ENCODE data around the gene DLGAP1. TPM values are rescaled to one million over a fixed set of nuclear protein-coding genes. Genes with fewer than 3 reads are reported as not detected.
"Not testable (repeated sequence)": the region's sequence is repeated elsewhere in the genome, so short reads cannot be mapped to it uniquely, and the experiment has no call there.

Gene DLGAP1
- total RNA-seq, 2 experiments from 2014 or later, result not detected

- Mint-ChIP-seq H3K9me3 (no peaks in the 10 kb centered on the region), H3K4me3 (no peak overlapping the region), H3K27ac (no peak overlapping the region), H3K4me1 (peaks cover 25% of the 10 kb centered on the region), H3K36me3 (no peaks in the 10 kb centered on the region), H3K27me3 (no peaks in the 10 kb centered on the region)
- ATAC-seq (ENCODE audit: low read depth) (no peak), DNase-seq (no peak)
- POLR2A ChIA-PET, result interaction anchor here (1.2 kb wide), 1 partner anchor 68 kb away, joined by 3 read pairs; no protein-coding TSS in a partner anchor
Measured at GRCh38 chr18:3661989-3662388, 793.1 kb downstream of the DLGAP1 start.

GRCh38 chr18:3660739-3661515 is 794.2 kb downstream of the DLGAP1 start:
- H3K4me1 Mint-ChIP-seq, result peaks cover 27% of the 10 kb centered on the region
- POLR2A ChIA-PET, result interaction anchor here (1.0 kb wide), 1 partner anchor 75 kb away, joined by 3 read pairs; no protein-coding TSS in a partner anchor
- H3K9me3 Mint-ChIP-seq, result no peaks in the 10 kb centered on the region
- H3K4me3 Mint-ChIP-seq, result peak overlapping the region; percentile 46
- ATAC-seq (ENCODE audit: low read depth) (peak; percentile 32), DNase-seq (no peak)
- H3K27me3 Mint-ChIP-seq, result no peaks in the 10 kb centered on the region
- H3K27ac Mint-ChIP-seq, result peak overlapping the region; percentile 66
- no peaks in the 10 kb centered on the region for H3K36me3 Mint-ChIP-seq

GRCh38 chr18:3658529-3658928 is 796.6 kb downstream of the DLGAP1 start:
- POLR2A ChIA-PET, result interaction anchor here (0.8 kb wide), 1 partner anchor 361 kb away, joined by 3 read pairs; no protein-coding TSS in a partner anchor
- no peak overlapping the region for H3K4me3 Mint-ChIP-seq
- ATAC-seq (ENCODE audit: low read depth) (no peak), DNase-seq (no peak)
- peaks cover 20% of the 10 kb centered on the region for H3K4me1 Mint-ChIP-seq
- H3K36me3 Mint-ChIP-seq, result no peaks in the 10 kb centered on the region
- H3K27ac Mint-ChIP-seq, result no peak overlapping the region
- no peaks in the 10 kb centered on the region for H3K27me3 Mint-ChIP-seq
- H3K9me3 Mint-ChIP-seq, result no peaks in the 10 kb centered on the region

- POLR2A ChIA-PET, result no interaction called here
- Mint-ChIP-seq H3K4me1 (peaks cover 11% of the 10 kb centered on the region), H3K27me3 (no peaks in the 10 kb centered on the region), H3K27ac (no peak overlapping the region), H3K36me3 (no peaks in the 10 kb centered on the region), H3K9me3 (no peaks in the 10 kb centered on the region), H3K4me3 (no peak overlapping the region)
- ATAC-seq (ENCODE audit: low read depth), result no peak
- no peak for DNase-seq
Measured at GRCh38 chr18:3655254-3656050, 799.7 kb downstream of the DLGAP1 start.

GRCh38 chr18:3654442-3655253 is 800.5 kb downstream of the DLGAP1 start:
- DNase-seq (no peak), ATAC-seq (ENCODE audit: low read depth) (no peak)
- H3K27ac Mint-ChIP-seq, result no peak overlapping the region
- POLR2A ChIA-PET, result no interaction called here
- H3K36me3 Mint-ChIP-seq, result no peaks in the 10 kb centered on the region
- no peaks in the 10 kb centered on the region for H3K9me3 Mint-ChIP-seq
- H3K4me1 Mint-ChIP-seq, result peaks cover 8% of the 10 kb centered on the region
- H3K4me3 Mint-ChIP-seq, result no peak overlapping the region
- H3K27me3 Mint-ChIP-seq, result no peaks in the 10 kb centered on the region

- Mint-ChIP-seq H3K27ac (no peak overlapping the region), H3K4me1 (peaks cover 8% of the 10 kb centered on the region), H3K4me3 (no peak overlapping the region), H3K36me3 (no peaks in the 10 kb centered on the region), H3K27me3 (no peaks in the 10 kb centered on the region), H3K9me3 (no peaks in the 10 kb centered on the region)
- DNase-seq (no peak), ATAC-seq (ENCODE audit: low read depth) (no peak)
- POLR2A ChIA-PET, result no interaction called here
Measured at GRCh38 chr18:3653851-3654441, 801.2 kb downstream of the DLGAP1 start.

- Mint-ChIP-seq H3K27me3 (no peaks in the 10 kb centered on the region), H3K4me1 (peaks cover 10% of the 10 kb centered on the region), H3K36me3 (no peaks in the 10 kb centered on the region), H3K9me3 (no peaks in the 10 kb centered on the region), H3K4me3 (no peak overlapping the region), H3K27ac (no peak overlapping the region)
- POLR2A ChIA-PET, result no interaction called here
- ATAC-seq (ENCODE audit: low read depth) (no peak), DNase-seq (no peak)
Measured at GRCh38 chr18:3653263-3653850, 801.8 kb downstream of the DLGAP1 start.

GRCh38 chr18:3652380-3653262 is 802.5 kb downstream of the DLGAP1 start:
- POLR2A ChIA-PET, result no interaction called here
- Mint-ChIP-seq H3K4me3 (no peak overlapping the region), H3K27ac (peak overlapping the region; percentile 0), H3K9me3 (no peaks in the 10 kb centered on the region), H3K27me3 (no peaks in the 10 kb centered on the region), H3K36me3 (no peaks in the 10 kb centered on the region), H3K4me1 (peaks cover 10% of the 10 kb centered on the region)
- no peak for ATAC-seq (ENCODE audit: low read depth)
- no peak for DNase-seq

- Mint-ChIP-seq H3K4me3 (no peak overlapping the region), H3K27me3 (no peaks in the 10 kb centered on the region), H3K9me3 (no peaks in the 10 kb centered on the region), H3K36me3 (no peaks in the 10 kb centered on the region), H3K4me1 (peaks cover 8% of the 10 kb centered on the region), H3K27ac (no peak overlapping the region)
- POLR2A ChIA-PET, result no interaction called here
- DNase-seq (no peak), ATAC-seq (ENCODE audit: low read depth) (no peak)
Measured at GRCh38 chr18:3651266-3651665, 803.8 kb downstream of the DLGAP1 start.

GRCh38 chr18:3650521-3651042 is 804.5 kb downstream of the DLGAP1 start:
- H3K27ac Mint-ChIP-seq; ATAC-seq (ENCODE audit: low read depth); H3K4me1 Mint-ChIP-seq; DNase-seq; H3K4me3 Mint-ChIP-seq; POLR2A ChIA-PET; H3K9me3 Mint-ChIP-seq; H3K27me3 Mint-ChIP-seq; H3K36me3 Mint-ChIP-seq: not testable (repeated sequence)

GRCh38 chr18:3649633-3650426 is 805.3 kb downstream of the DLGAP1 start:
- no peak overlapping the region for H3K27ac Mint-ChIP-seq
- H3K4me1 Mint-ChIP-seq, result peaks cover 12% of the 10 kb centered on the region
- no peak for ATAC-seq (ENCODE audit: low read depth)
- no peak overlapping the region for H3K4me3 Mint-ChIP-seq
- POLR2A ChIA-PET, result no interaction called here
- DNase-seq, result no peak
- H3K27me3 Mint-ChIP-seq, result no peaks in the 10 kb centered on the region
- no peaks in the 10 kb centered on the region for H3K9me3 Mint-ChIP-seq
- no peaks in the 10 kb centered on the region for H3K36me3 Mint-ChIP-seq
